Measurements from ENCODE around the gene OMP. TPM values are rescaled to one million over a fixed set of nuclear protein-coding genes. Genes with fewer than 3 reads are reported as not detected.

OMP gene
- total RNA-seq, 4 donors from 2014 or later = 1.0 to 2.1 TPM; not detected in 2

GRCh38 chr11:77117492-77117891 is 14.9 kb downstream of the OMP start:
- TF ChIP-seq POLR2A (IDR thresholded peaks at IDR 0.05) (no peak), CTCF (IDR thresholded peaks at IDR 0.05) (no peak)
- no peaks in the 10 kb centered on the region for H3K9me3 ChIP-seq
- H3K27ac ChIP-seq = no peak overlapping the region
- H3K4me1 ChIP-seq = no peaks in the 10 kb centered on the region
- no peaks in the 10 kb centered on the region for H3K36me3 ChIP-seq
- intact Hi-C loops (cut with DNase I; ENCODE audit: low total_unique reads) = no loop called here
- H3K4me3 ChIP-seq = no peak overlapping the region
- no peaks in the 10 kb centered on the region for H3K27me3 ChIP-seq
- no peak for DNase-seq

- Histone ChIP-seq H3K9me3 (no peaks in the 10 kb centered on the region), H3K4me1 (no peaks in the 10 kb centered on the region), H3K27ac (no peak overlapping the region), H3K27me3 (no peaks in the 10 kb centered on the region), H3K36me3 (no peaks in the 10 kb centered on the region), H3K4me3 (no peak overlapping the region)
- TF ChIP-seq POLR2A (IDR thresholded peaks at IDR 0.05) (no peak), CTCF (IDR thresholded peaks at IDR 0.05) (no peak)
- intact Hi-C loops (cut with DNase I; ENCODE audit: low total_unique reads) = no loop called here
- DNase-seq = no peak
These were observed 15.4 kb downstream of the OMP start for GRCh38 chr11:77118086-77118485.

DNA sequence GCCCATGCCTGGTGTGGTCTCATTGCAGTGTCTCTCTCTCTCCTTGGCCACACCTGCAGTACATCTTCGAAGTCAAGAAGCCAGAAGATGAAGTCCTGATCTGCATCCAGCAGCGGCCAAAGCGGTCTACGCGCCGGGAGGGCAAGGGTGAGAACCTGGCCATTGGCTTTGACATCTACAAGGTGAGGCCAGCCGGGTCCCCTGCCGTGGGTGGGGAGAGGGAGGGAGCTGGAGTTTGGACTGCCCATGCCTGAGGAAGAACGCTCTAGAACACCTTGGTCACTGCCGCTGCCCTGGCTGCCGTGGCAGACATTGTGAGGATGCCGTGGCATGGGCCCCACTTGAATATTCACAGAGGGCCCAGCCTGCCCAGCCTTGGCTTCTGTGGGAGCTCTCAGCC is 16.3 kb downstream of the OMP start:
- H3K4me3 ChIP-seq = no peak overlapping the region
- TF ChIP-seq POLR2A (IDR thresholded peaks at IDR 0.05) = no peak
- intact Hi-C loops (cut with DNase I; ENCODE audit: low total_unique reads) = no loop called here
- no peaks in the 10 kb centered on the region for H3K4me1 ChIP-seq
- H3K36me3 ChIP-seq = no peaks in the 10 kb centered on the region
- no peaks in the 10 kb centered on the region for H3K27me3 ChIP-seq
- no peak overlapping the region for H3K27ac ChIP-seq
- no peaks in the 10 kb centered on the region for H3K9me3 ChIP-seq
- no peak for DNase-seq

DNA sequence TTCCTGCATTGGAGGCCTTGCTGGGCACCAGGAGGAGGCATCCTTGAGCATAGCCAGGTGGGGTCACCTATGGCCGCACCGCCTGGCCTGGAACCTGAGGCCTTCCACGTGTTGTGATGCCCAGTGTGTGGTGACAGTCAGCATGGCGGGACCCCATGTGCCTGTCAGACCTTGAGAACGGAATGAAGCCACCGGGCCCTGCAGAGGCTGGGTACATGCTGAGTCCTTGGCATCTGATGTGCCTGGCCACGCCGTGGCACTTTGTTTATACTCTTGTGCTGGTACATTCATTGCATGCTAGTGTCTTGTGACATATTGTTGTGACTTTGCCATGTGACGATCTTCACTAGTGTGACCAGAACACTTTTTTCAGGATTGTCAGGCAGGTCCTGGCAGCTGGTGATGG is 16.9 kb downstream of the OMP start:
- Histone ChIP-seq H3K4me1 (no peaks in the 10 kb centered on the region), H3K27ac (no peak overlapping the region), H3K36me3 (no peaks in the 10 kb centered on the region), H3K4me3 (no peak overlapping the region), H3K27me3 (no peaks in the 10 kb centered on the region), H3K9me3 (no peaks in the 10 kb centered on the region)
- DNase-seq = no peak
- intact Hi-C loops (cut with DNase I; ENCODE audit: low total_unique reads) = no loop called here
- no peak for TF ChIP-seq POLR2A (IDR thresholded peaks at IDR 0.05)
- no peak for TF ChIP-seq CTCF (IDR thresholded peaks at IDR 0.05)

DNA sequence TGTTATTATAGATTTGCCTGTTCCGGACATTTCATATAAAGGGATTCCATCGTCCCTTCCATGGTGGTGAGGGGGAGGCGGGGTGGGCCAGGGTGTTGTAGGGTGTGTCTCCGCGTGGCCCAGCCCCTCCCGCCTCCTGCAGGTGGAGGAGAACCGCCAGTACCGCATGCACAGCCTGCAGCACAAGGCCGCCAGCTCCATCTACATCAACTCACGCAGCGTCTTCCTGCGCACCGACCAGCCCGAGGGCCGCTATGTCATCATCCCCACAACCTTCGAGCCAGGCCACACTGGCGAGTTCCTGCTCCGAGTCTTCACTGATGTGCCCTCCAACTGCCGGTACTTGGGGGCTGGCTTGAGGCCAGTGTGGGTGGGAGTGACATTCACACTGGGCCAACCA is 17.9 kb downstream of the OMP start:
- intact Hi-C loops (cut with DNase I; ENCODE audit: low total_unique reads) = loop anchor here (10.0 kb wide), 1 partner anchor 64 kb away; no protein-coding TSS in a partner anchor
- Histone ChIP-seq H3K9me3 (no peaks in the 10 kb centered on the region), H3K27me3 (no peaks in the 10 kb centered on the region), H3K4me3 (no peak overlapping the region), H3K4me1 (no peaks in the 10 kb centered on the region), H3K27ac (no peak overlapping the region), H3K36me3 (no peaks in the 10 kb centered on the region)
- DNase-seq = no peak
- no peak for TF ChIP-seq CTCF (IDR thresholded peaks at IDR 0.05)
- no peak for TF ChIP-seq POLR2A (IDR thresholded peaks at IDR 0.05)

- no peaks in the 10 kb centered on the region for H3K27me3 ChIP-seq
- H3K9me3 ChIP-seq = no peaks in the 10 kb centered on the region
- H3K4me1 ChIP-seq = no peaks in the 10 kb centered on the region
- no peak for DNase-seq
- intact Hi-C loops (cut with DNase I; ENCODE audit: low total_unique reads) = loop anchor here (10.0 kb wide), 1 partner anchor 64 kb away; no protein-coding TSS in a partner anchor
- H3K36me3 ChIP-seq = no peaks in the 10 kb centered on the region
- H3K27ac ChIP-seq = no peak overlapping the region
- H3K4me3 ChIP-seq = no peak overlapping the region
- TF ChIP-seq POLR2A (IDR thresholded peaks at IDR 0.05) (no peak), CTCF (IDR thresholded peaks at IDR 0.05) (no peak)
These were observed 18.5 kb downstream of the OMP start for GRCh38 chr11:77121096-77121640.

All from uterus (tissue), 4 donors.